PC-3 (cell line): ENCODE data around the gene OSR1. TPM values are rescaled to one million over a fixed set of nuclear protein-coding genes. Genes with fewer than 3 reads are reported as not detected.

Source experiments
- ATAC-seq: fragments of 200-7000 bp; cut with Tn5 transposase; 2 replicates; pipeline ENCODE4 v1.9.1; 2020; ENCODE audit warnings: mild to moderate bottlenecking, moderate library complexity
- BruUV-seq: library from RNA; stranded (reverse); fragments of 400-500 nt; replicated peaks from 2 replicates; lab custom pipeline; 2021; lab: Mats Ljungman, UMichigan
- CTCF ChIA-PET: fragments of 300-600 bp; sonication (Branson Sonifier 250); formaldehyde crosslinking; loops from one replicate; lab custom pipeline; 2022; ENCODE audit warnings: antibody characterized with exemption; lab: Charles Lee
- POLR2A ChIA-PET: fragments of 300-600 bp; sonication (Branson Sonifier 250); formaldehyde crosslinking; loops from one replicate; lab custom pipeline; 2022; ENCODE audit warnings: antibody characterized with exemption; ENCODE audit not compliant: unreplicated experiment; lab: Charles Lee
- DNase-seq: peaks from one replicate; pipeline ENCODE4 v3.0.0-alpha.2; 2015
- H2AFZ ChIP-seq: fragments of 300-600 bp; sonication (generic); 2 replicates; pipeline ENCODE4 v1.6.0; 2016; ENCODE audit warnings: antibody characterized with exemption, low read length
- H3F3A ChIP-seq: fragments of 300-600 bp; sonication (generic); one replicate; pipeline ENCODE4 v1.6.0; 2017; ENCODE audit warnings: antibody characterized with exemption, low read length, control low read depth, mild to moderate bottlenecking; ENCODE audit not compliant: unreplicated experiment
- H3K27ac ChIP-seq: fragments of 300-600 bp; sonication (generic); 2 replicates; pipeline ENCODE4 v1.5.1; 2016; ENCODE audit warnings: mild to moderate bottlenecking, low read length
- H3K27me3 ChIP-seq: fragments of 300-600 bp; sonication (generic); 2 replicates; pipeline ENCODE4 v1.6.1; 2016; ENCODE audit warnings: low read length, mixed read lengths
- H3K36me3 ChIP-seq: fragments of 300-600 bp; sonication (generic); 2 replicates; pipeline ENCODE4 v1.6.1; 2016; ENCODE audit warnings: low read depth, mixed run types, low read length, mixed read lengths
- H3K4me1 ChIP-seq: fragments of 300-600 bp; sonication (generic); 2 replicates; pipeline ENCODE4 v1.5.1; 2016; ENCODE audit warnings: low read length; ENCODE audit not compliant: insufficient read depth
- H3K4me2 ChIP-seq: fragments of 300-600 bp; sonication (generic); 2 replicates; pipeline ENCODE4 v1.6.0; 2016; ENCODE audit warnings: low read length
- H3K4me3 ChIP-seq: fragments of 300-600 bp; sonication (generic); 2 replicates; pipeline ENCODE4 v1.5.1; 2016; ENCODE audit warnings: mild to moderate bottlenecking, low read length, mixed read lengths
- H3K79me2 ChIP-seq: fragments of 300-600 bp; sonication (generic); 2 replicates; pipeline ENCODE4 v1.6.1; 2017; ENCODE audit warnings: low read length, mixed read lengths
- H3K9ac ChIP-seq: fragments of 300-600 bp; sonication (generic); 2 replicates; pipeline ENCODE4 v1.6.0; 2016; ENCODE audit warnings: mild to moderate bottlenecking, low read length
- H3K9me2 ChIP-seq: fragments of 300-600 bp; sonication (generic); replicated peaks from 2 replicates; pipeline ENCODE4 v1.6.1; 2016; ENCODE audit warnings: mixed run types, low read length, mixed read lengths
- H3K9me3 ChIP-seq: fragments of 300-600 bp; sonication (generic); 2 replicates; pipeline ENCODE4 v1.6.1; 2016; ENCODE audit warnings: low read length, mixed read lengths
- H4K20me1 ChIP-seq: fragments of 300-600 bp; sonication (generic); 2 replicates; pipeline ENCODE4 v1.6.1; 2016; ENCODE audit warnings: low read length, mixed read lengths
- EZH2 ChIP-seq: fragments of 300-600 bp; sonication (generic); IDR thresholded peaks from one replicate; pipeline ENCODE4 v1.6.1; 2017; ENCODE audit warnings: antibody characterized with exemption, mild to moderate bottlenecking, low read length; ENCODE audit not compliant: unreplicated experiment
- EZH2phosphoT487 ChIP-seq: fragments of 300-600 bp; sonication (generic); IDR thresholded peaks from 2 replicates; pipeline ENCODE4 v1.6.1; 2018; ENCODE audit warnings: mild to moderate bottlenecking, antibody characterized with exemption, low read length, borderline replicate concordance
- intact Hi-C: fragments of 100-400 bp; cut with micrococcal nuclease; formaldehyde crosslinking; loops from 2 replicates; pipeline ENCODE4 v1.9.0; 2023
- total RNA-seq: library from RNA; depleted of rRNA; stranded (reverse); fragments of >200 nt; gene quantifications from 2 replicates; pipeline ENCODE4 v1.2.3, GENCODE V29; 2014
- TF ChIP-seq, protein P1 (sequence below): fragments of 300-600 bp; sonication (generic); conservative IDR thresholded peaks from 2 replicates; pipeline ENCODE4 v1.5.1; 2017; ENCODE audit warnings: antibody characterized with exemption, low read depth, mild to moderate bottlenecking, low read length

OSR1 gene
- total RNA-seq, 1 experiment from 2014 or later = 33.5 TPM

DNA sequence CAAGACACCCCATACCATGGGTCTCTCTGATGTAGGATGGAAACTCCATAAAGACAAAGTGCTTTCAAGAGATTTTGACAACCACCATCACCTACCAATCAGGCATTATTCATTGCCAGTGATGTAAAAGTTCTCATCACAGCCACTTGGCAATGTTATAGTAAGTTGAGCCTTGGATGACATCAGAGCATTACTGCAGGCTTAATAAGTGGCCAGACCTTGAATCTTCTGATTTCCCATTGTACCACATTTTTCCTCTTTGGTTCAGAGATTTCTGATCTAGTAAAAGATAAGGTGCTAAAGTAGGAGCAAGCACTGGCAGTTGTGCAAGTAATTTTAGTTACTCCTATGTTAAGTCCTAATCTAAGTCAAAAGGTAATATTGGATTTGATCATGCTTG lies 36.5 kb downstream of the OSR1 start:
- intact Hi-C loops = no loop called here
- Histone ChIP-seq H3K27ac (no peak overlapping the region), H3F3A (no peaks in the 10 kb centered on the region), H3K36me3 (no peaks in the 10 kb centered on the region), H3K9ac (no peak overlapping the region), H3K4me3 (no peak overlapping the region), H3K9me2 (no peaks in the 10 kb centered on the region), H3K4me1 (no peaks in the 10 kb centered on the region), H3K79me2 (no peaks in the 10 kb centered on the region), H2AFZ (no peak overlapping the region), H3K4me2 (no peak overlapping the region), H3K9me3 (no peaks in the 10 kb centered on the region), H3K27me3 (no peaks in the 10 kb centered on the region), H4K20me1 (no peaks in the 10 kb centered on the region)
- ATAC-seq (no peak), DNase-seq (no peak)
- no TSS peak for BruUV-seq
- ChIA-PET CTCF (no interaction called here), POLR2A (no interaction called here)
- TF ChIP-seq, protein P1, sequence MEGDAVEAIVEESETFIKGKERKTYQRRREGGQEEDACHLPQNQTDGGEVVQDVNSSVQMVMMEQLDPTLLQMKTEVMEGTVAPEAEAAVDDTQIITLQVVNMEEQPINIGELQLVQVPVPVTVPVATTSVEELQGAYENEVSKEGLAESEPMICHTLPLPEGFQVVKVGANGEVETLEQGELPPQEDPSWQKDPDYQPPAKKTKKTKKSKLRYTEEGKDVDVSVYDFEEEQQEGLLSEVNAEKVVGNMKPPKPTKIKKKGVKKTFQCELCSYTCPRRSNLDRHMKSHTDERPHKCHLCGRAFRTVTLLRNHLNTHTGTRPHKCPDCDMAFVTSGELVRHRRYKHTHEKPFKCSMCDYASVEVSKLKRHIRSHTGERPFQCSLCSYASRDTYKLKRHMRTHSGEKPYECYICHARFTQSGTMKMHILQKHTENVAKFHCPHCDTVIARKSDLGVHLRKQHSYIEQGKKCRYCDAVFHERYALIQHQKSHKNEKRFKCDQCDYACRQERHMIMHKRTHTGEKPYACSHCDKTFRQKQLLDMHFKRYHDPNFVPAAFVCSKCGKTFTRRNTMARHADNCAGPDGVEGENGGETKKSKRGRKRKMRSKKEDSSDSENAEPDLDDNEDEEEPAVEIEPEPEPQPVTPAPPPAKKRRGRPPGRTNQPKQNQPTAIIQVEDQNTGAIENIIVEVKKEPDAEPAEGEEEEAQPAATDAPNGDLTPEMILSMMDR = no peak
- no peak for TF ChIP-seq EZH2

GRCh38 chr2:19320813-19321212 lies 37.6 kb downstream of the OSR1 start:
- no peak overlapping the region for H3K9ac ChIP-seq
- intact Hi-C loops = no loop called here
- CTCF ChIA-PET = interaction anchor here (0.8 kb wide), 1 partner anchor 40 kb away, joined by 3 read pairs; no protein-coding TSS in a partner anchor
- no peak for DNase-seq
- TF ChIP-seq EZH2 (no peak), EZH2phosphoT487 (no peak)
- TF ChIP-seq, protein P1 = no peak
- no peaks in the 10 kb centered on the region for H3K9me2 ChIP-seq
- H3K9me3 ChIP-seq = no peaks in the 10 kb centered on the region
- H4K20me1 ChIP-seq = no peaks in the 10 kb centered on the region
- no peak overlapping the region for H3K4me3 ChIP-seq
- no TSS peak for BruUV-seq
- POLR2A ChIA-PET = no interaction called here
- H3F3A ChIP-seq = no peaks in the 10 kb centered on the region
- no peak for ATAC-seq
- H3K79me2 ChIP-seq = no peaks in the 10 kb centered on the region
- no peaks in the 10 kb centered on the region for H3K27me3 ChIP-seq
- H2AFZ ChIP-seq = no peak overlapping the region
- no peaks in the 10 kb centered on the region for H3K4me1 ChIP-seq
- no peaks in the 10 kb centered on the region for H3K36me3 ChIP-seq
- no peak overlapping the region for H3K4me2 ChIP-seq
- no peak overlapping the region for H3K27ac ChIP-seq

DNA sequence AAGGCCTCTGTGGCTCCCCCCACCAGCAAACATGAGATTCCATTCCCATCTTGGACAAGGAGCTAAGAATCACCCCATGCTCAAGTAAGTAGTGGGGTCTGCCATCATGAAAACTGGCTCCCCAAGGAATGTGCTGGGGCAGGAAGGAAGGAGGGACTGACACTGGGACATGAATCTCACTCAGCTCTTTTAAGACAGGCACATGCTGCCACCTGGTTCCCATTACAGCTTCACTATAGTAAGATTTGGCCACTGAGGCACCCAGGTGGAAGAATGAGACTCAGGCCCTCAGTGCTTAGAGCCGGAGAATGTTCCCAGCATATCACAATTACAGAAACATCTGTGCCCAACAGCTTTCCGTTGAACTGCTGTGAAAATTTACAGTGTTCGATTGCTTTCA lies 38.7 kb downstream of the OSR1 start:
- ATAC-seq (no peak), DNase-seq (no peak)
- intact Hi-C loops = no loop called here
- H4K20me1 ChIP-seq = no peaks in the 10 kb centered on the region
- ChIA-PET POLR2A (no interaction called here), CTCF (no interaction called here)
- H3K36me3 ChIP-seq = no peaks in the 10 kb centered on the region
- H3K4me3 ChIP-seq = no peak overlapping the region
- H3K4me2 ChIP-seq = no peak overlapping the region
- no peaks in the 10 kb centered on the region for H3K4me1 ChIP-seq
- no peak overlapping the region for H2AFZ ChIP-seq
- no TSS peak for BruUV-seq
- no peaks in the 10 kb centered on the region for H3K27me3 ChIP-seq
- H3K9me3 ChIP-seq = no peaks in the 10 kb centered on the region
- no peaks in the 10 kb centered on the region for H3K9me2 ChIP-seq
- H3K27ac ChIP-seq = no peak overlapping the region
- H3K9ac ChIP-seq = no peak overlapping the region
- TF ChIP-seq, protein P1 = no peak
- TF ChIP-seq EZH2 (no peak), EZH2phosphoT487 (no peak)
- H3K79me2 ChIP-seq = no peaks in the 10 kb centered on the region
- no peaks in the 10 kb centered on the region for H3F3A ChIP-seq
